Adrenal gland (tissue), 5 donors: ENCODE data around the gene GPC5.

Experiments used
- CTCF ChIP-seq, 6 experiments: fragments of 450-650 bp in 4 of 6; fragments of 200-600 bp in 2 of 6; sonication (generic) in 1 of 6; IDR thresholded peaks; 1 replicate in 5 of 6; 2 replicates in 1 of 6; pipeline versions ENCODE4 v1.5.1 to v1.8.0; 2016 to 2021; ENCODE audit warnings: antibody characterized with exemption in 6 of 6, mild to moderate bottlenecking in 2 of 6, moderate library complexity in 1 of 6
- POLR2A ChIP-seq, 2 donors: fragments of 450-650 bp; IDR thresholded peaks; one replicate each; pipeline ENCODE4 v1.6.1; 2017; ENCODE audit warnings: antibody characterized with exemption in 2 of 2, mild to moderate bottlenecking in 2 of 2, moderate library complexity in 1 of 2
- donor health status: DM: no; HTN: no; CAD: no.

- no peak for TF ChIP-seq CTCF (IDR thresholded peaks at IDR 0.05)
- TF ChIP-seq POLR2A (IDR thresholded peaks at IDR 0.05) = no peak
Observed at GRCh38 chr13:92173254-92173653, 774.8 kb downstream of the GPC5 start.
